Raji (cell line): ENCODE results near the gene SLC25A51.

Experiments used
- POLR2A ChIP-seq: IDR thresholded peaks from 2 replicates; pipeline ENCODE4 v1.6.1; 2011; ENCODE audit warnings: low read depth, low read length, control low read depth; ENCODE audit not compliant: insufficient read depth

Gene SLC25A51

DNA sequence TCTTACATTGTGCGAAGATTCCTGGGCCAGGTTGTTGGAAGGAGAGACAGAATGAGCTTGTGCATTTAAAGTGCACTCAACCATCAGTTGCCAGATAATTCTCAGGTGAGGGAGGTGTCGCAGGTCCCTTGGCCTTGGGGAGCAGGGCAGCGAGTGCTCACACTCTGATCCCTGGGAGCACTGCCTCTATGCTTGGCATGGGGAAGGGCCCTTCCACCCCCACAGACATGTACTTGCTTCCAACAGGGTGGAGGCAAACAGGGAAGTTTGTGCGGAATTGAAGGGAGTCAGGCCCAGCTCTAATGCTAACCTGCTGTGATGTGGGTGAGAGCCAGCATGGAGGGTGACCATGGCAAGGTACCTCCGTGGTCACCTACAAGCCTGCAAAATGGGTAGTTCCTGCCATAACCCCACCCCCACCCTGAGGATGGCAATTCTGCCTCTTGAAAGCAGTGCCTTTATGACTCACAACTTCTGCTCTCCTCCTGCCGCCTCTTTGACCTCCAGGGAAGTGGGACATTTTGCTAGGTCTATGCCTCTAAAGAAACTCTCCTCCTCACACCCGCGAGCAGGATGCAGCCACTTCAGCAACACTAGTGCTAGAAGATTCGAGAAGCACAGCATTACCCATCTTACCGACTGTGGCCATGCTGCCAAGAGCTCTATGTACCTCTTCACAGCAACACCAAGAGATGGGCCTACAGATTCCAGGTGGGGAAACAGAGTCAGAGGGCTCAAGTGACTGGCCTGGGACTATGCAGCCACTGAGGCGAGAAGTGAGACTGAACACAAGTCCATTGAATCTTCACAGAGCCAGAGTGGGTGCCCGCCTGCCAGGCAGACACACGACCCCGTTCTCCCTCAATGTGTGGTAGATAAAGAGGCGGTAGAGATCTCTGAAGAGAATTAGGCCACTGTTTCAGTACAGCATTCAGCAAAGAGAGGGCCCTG lies 22.1 kb upstream of the SLC25A51 start:
- no peak for TF ChIP-seq POLR2A

GRCh38 chr9:37925006-37925405 lies 21.1 kb upstream of the SLC25A51 start:
- TF ChIP-seq POLR2A, result no peak

GRCh38 chr9:37924538-37924937 lies 20.6 kb upstream of the SLC25A51 start:
- no peak for TF ChIP-seq POLR2A

DNA sequence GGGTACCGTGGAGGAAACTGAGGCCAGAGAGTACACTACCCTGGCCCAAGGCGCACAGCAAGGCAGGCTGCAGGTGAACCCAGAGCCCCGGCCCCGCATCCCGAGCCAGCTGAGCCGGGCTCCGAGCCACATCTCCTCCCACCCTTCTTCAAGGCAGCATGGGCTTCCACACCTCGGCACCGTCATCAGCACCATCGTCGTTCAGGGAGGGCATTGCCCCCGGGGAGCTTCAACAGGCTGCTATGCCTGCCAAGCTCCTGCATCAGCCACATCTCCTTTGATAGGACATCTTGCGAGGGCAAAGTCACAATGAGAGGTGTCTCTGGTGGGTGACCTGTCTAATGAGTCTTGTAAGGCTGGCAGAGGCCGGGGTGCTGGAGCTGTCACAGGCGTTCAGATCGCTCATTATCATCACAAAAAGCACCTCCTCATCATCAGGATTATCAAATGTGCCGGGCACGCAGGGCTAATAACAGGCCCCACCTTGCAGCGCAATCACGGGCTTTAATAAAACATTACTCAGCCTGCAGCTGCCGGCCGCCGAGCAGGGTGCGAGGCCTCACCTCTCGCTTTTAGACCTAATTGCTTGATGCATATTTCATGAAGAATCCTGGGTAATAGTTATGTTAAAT lies 20.0 kb upstream of the SLC25A51 start:
- TF ChIP-seq POLR2A, result no peak

DNA sequence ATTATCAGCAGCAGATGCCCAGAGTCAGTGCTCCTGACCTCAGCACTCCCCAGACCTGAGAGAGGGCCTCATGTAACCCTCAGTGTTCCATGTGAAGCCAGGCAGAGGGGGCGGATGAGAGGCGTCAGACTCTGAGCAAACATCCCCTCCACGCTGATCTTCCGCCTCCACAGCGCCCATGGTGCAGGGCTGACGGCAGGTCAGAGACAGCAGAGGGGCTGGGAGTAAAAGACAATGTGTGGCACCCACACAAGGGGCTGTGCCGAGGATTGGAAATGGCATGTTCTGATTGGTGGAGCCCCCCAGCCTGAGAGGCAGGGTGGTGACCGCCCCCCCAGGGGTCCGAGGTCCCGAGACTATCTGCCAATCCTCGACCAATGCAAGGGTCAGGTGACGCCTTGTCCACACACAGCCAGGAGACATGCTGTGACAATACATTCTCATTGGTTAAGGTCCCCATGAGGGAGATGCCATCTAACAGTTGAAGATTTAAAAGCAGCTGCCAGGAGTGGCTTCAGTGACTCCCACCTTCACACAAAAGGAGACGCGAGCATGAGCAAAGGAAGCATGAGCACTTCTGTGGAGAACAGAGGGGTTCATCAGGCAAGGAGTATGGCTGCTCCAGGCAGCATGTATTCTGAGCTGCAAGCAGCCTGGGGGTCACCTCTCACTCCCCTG lies 19.3 kb upstream of the SLC25A51 start:
- no peak for TF ChIP-seq POLR2A

DNA sequence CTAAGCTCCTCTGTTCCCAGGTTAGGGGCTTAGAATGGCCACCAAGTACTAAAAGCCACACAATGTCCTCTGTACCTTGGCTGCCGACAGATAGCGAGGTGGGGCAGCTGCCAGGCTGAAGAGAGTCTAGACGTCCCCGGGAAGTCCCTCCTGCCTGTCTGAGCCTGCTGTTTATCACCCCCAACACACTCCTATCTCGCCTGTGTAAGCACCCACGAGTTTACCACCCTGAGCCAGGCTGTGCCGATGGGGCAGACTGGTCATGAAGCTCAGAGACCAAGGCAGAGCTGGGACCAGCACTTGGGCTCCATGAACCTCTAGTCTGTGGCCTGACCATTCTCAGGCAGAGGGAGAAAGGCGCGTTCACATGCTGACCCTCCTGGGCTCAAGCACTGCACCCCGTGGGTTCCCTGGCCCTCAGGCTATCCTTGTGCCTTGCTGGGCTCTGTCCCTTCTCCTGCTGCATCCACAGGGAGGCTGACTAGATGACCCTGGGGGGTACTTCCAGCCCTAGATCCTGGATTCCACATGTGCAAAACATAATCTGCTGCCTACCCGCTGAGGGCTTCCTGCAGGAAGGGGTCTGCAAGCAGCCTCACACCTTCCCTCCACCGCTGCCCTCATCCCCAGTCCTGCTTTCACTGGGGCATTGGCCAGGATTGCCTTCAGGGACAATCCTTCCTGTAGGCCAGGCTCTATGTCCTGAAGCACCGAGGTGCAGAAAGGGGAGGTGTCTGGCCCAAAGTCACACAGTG lies 18.6 kb upstream of the SLC25A51 start:
- TF ChIP-seq POLR2A, result no peak

DNA sequence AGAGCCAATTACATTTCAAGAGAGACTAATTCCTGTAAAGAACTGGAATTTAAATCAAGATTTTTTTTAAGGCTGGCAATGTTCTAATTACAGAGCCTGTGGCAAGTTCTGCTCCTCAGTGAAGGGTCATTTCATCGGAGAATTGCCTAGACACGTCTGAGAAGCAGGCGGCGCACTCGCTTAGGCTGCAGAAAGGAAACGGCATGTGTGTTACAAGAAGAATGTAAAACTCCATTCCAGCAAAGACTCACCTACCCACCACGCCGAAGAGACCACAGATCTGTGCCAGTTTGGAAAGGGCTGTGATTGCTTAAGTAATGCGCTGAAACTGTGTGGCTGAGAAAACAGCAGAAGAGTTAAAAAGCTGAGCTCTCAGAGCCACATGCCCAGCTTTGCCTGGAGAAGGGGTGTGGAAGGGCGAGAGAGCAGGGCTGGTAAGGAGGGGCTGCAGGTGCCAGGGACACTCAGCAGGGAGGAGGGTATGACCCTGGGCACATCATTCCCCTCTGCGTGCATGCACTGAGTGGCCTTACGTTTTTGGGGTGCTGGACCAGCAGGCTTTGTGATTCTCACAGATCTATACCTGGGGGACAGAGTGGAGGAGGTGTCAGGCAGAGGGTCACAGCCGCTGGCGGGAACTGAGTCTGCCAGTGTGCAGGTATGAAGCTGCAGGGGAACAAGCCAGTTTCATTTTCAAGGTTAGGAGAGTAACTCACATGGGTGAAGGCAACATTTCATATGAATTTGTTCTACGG lies 17.8 kb upstream of the SLC25A51 start:
- no peak for TF ChIP-seq POLR2A

GRCh38 chr9:37921168-37921510 lies 17.2 kb upstream of the SLC25A51 start:
- TF ChIP-seq POLR2A, result no peak

DNA sequence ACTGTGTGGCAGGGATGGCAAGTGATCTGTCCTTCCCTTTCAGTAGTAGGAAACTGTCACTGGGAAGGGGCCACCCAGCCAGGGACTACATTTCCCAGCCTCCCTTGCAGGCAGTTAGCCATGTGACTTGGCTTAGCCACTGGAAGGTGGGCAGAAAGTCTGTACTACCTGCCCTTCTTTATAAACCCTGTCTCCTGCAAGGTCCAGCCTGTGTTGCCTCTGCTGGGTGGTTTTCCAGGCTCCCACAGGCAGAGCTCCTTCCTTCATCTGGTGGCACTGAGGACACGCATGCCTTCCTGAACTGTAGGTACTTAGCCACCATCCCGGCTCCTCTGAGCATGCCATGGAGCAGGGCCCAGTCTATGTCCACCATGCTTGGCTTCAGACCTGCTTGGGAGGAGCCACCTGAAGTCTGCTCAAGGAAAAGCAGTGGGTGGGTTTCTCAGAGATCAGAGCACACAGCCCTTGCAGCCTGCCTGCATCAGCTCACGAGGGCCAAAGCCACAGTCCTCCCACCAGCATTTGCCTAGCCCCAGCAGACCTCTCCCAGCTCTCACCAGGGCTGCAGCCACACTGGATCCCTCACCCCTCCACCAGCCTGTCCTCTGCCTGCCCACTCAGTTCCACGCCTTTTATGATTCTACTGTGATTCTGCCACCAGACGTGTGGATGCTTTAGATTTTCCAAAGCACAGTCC lies 16.7 kb upstream of the SLC25A51 start:
- TF ChIP-seq POLR2A, result 0 out of 2 replicates have a peak, but pooled peaks have one; percentile 11

- TF ChIP-seq POLR2A, result no peak
These were observed 16.0 kb upstream of the SLC25A51 start for GRCh38 chr9:37919956-37920335.

DNA sequence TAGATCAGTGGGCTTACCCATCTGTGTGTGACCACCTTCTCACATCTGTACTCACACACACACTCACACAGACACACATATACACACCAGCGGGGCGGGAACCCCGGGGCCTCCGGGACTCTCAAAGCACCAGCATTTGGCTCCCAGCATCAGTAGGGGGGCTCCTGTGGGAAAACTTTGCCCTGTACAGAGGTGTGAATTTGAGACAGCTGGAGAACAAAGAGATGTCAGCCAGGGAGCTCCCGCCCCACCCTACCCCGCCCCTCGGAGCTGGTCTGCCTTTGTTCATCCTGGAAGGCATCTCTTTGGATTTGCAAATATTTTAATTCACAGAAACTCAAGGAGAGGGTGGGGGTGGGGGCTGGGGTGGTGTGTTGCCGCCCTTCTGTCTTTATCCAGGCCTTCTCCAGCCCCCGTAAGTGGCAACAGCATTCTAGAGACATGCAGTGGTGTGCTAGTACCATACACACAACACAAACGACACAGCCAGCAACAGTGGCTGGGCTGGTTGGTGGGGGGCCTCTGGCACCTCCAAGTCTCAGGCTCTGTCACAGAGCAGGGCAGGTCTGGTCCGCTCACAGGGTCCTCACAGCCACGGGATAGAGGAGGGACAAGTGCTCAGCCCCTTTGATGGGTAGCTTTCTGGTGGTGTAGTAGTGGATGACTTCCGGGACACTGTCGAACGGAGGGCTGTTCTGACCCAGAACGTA lies 15.5 kb upstream of the SLC25A51 start:
- no peak for TF ChIP-seq POLR2A

GRCh38 chr9:37918665-37919170 lies 14.8 kb upstream of the SLC25A51 start:
- no peak for TF ChIP-seq POLR2A

GRCh38 chr9:37917801-37918664 lies 14.1 kb upstream of the SLC25A51 start:
- no peak for TF ChIP-seq POLR2A
